ENCODE data around the gene P2RX7. TPM values are rescaled to one million over a fixed set of nuclear protein-coding genes. Genes with fewer than 3 reads are reported as not detected.
A peak's percentile ranks its signal among the peaks of the same experiment; 100 is the strongest.
"Not testable (repeated sequence)": the region's sequence is repeated elsewhere in the genome, so short reads cannot be mapped to it uniquely, and the experiment has no call there.

P2RX7 gene
- total RNA-seq, 8 experiments from 2014 or later, result 0.08 to 1.9 (median 0.17) TPM

DNA sequence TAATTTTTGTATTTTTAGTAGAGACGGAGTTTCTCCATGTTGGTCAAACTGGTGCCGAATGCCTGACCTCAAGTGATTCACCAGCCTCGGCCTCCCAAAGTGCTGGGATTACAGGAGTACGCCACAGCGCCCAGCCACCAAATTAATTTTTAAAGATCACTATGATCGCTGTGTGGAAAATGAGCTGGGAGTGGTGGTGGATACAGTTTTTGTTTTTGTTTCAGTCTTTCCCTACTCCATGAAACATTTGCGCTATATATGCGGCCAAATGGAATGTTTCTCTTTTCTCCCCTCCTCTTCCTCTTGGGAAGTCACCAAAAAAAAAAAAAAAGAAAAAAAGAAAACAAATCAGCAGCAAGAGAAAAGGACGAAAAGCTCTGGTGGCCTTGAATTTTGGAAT lies 56.5 kb downstream of the P2RX7 start:
- in situ Hi-C loops (cut with MboI; ENCODE audit: low pct_unique_long_range_greater_than_20kb in 2 of 9, low sequenced_read_pairs in 9 of 9, unreplicated experiment in 9 of 9), result no loop called here
- no peak overlapping the region for H3K27ac ChIP-seq
- H3K4me1 ChIP-seq (replicated peaks in 1 of 2), result no peaks in the 10 kb centered on the region
- no peak overlapping the region for H3K4me3 ChIP-seq
- 58 to 100% (median 89%) methylated on average over 1 to 9 of the region's 9 CpGs; no CpG with 5 or more reads in 1 of the 10 experiments for WGBS, 10 experiments
- ATAC-seq (replicated peaks in 6 of 8), result no peak

DNA sequence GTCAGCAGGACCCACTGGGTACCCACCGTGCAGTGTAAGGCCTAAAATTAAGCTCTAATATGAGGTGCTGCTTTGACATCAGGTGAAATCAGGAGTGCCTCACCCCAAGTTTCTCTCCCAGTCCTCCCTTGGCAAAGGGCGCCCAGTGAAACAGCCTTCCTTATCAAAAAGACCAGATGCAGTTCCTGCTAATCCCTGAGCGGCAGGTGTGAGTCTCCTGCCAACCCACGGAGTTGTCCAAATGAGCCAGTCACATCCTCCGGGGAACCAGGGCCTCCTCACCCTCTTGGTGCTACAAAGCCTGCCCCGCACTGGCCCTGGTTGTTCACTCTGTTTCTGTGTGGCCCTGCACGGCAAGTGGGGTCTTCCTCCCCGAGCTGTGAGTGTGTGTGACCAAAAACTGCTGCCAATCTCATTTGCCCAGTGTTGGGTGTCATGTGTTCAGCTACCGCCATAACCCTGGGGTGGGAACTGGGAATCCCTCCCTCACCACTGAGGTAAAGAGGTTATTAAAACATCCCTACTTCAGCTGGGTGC lies 57.0 kb downstream of the P2RX7 start:
- Histone ChIP-seq H3K27ac (no peak overlapping the region), H3K4me3 (no peak overlapping the region), H3K4me1 (replicated peaks in 1 of 2) (no peaks in the 10 kb centered on the region)
- WGBS, 10 experiments, result 80 to 100% (median 95%) methylated on average over 1 to 6 of the region's 9 CpGs; no CpG with 5 or more reads in 4 of the 10 experiments
- in situ Hi-C loops (cut with MboI; ENCODE audit: low pct_unique_long_range_greater_than_20kb in 2 of 9, low sequenced_read_pairs in 9 of 9, unreplicated experiment in 9 of 9), result no loop called here
- ATAC-seq (replicated peaks in 6 of 8), result no peak

DNA sequence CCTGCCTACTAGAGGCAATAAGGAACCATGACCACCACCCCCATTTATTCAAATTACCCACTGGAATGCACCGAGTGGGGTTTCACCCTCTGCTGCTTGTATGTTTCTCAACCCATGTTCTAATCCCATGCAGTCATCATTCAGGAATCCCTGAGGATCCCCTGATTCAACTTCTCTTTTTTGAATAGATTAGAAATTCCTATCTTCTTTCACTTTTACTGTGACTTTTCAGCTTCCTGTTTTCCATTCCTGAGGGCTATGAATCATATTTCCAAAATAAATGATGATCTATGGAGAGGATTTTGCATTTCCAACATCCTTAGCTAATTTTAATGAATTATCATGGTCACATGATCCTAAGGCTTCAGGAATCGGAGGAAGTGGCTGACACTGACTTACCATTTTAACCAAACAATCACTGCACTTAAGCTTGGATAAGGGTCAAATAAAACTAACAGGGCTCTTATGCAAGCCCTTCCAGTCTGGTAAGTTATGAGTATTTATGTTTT lies 57.9 kb downstream of the P2RX7 start:
- WGBS, 10 experiments, result 0 to 100% (median 66%) methylated on average over 1 to 2 of the region's 2 CpGs; no CpG with 5 or more reads in 1 of the 10 experiments
- in situ Hi-C loops (cut with MboI; ENCODE audit: low pct_unique_long_range_greater_than_20kb in 2 of 9, low sequenced_read_pairs in 9 of 9, unreplicated experiment in 9 of 9), result no loop called here
- peak in 3 of 8 experiments; percentile 86 to 96 (median 94) for ATAC-seq (replicated peaks in 6 of 8)

GRCh38 chr12:121191151-121191550 lies 58.5 kb downstream of the P2RX7 start:
- Histone ChIP-seq H3K4me1 (replicated peaks in 1 of 2) (no peaks in the 10 kb centered on the region), H3K27ac (no peak overlapping the region), H3K4me3 (no peak overlapping the region)
- WGBS, 10 experiments, result 40 to 92% (median 65%) methylated on average over 1 to 2 of the region's 3 CpGs; no CpG with 5 or more reads in 4 of the 10 experiments
- in situ Hi-C loops (cut with MboI; ENCODE audit: low pct_unique_long_range_greater_than_20kb in 2 of 9, low sequenced_read_pairs in 9 of 9, unreplicated experiment in 9 of 9), result no loop called here
- no peak for ATAC-seq (replicated peaks in 6 of 8)

More for the DNA sequence above, 57.9 kb downstream of the P2RX7 start:
- H3K27ac ChIP-seq, result no peak overlapping the region
- no peaks in the 10 kb centered on the region for H3K4me1 ChIP-seq (replicated peaks in 1 of 2)
- H3K4me3 ChIP-seq, result no peak overlapping the region

- in situ Hi-C loops (cut with MboI; ENCODE audit: low pct_unique_long_range_greater_than_20kb in 2 of 9, low sequenced_read_pairs in 9 of 9, unreplicated experiment in 9 of 9), result no loop called here
- WGBS, 10 experiments, result 60 to 96% (median 81%) methylated on average over 1 to 6 of the region's 6 CpGs
- H3K4me1 ChIP-seq (replicated peaks in 1 of 2), result no peaks in the 10 kb centered on the region
- no peak overlapping the region for H3K27ac ChIP-seq
- no peak for ATAC-seq (replicated peaks in 6 of 8)
- H3K4me3 ChIP-seq, result no peak overlapping the region
Observed at GRCh38 chr12:121196902-121197301, 64.2 kb downstream of the P2RX7 start.

DNA sequence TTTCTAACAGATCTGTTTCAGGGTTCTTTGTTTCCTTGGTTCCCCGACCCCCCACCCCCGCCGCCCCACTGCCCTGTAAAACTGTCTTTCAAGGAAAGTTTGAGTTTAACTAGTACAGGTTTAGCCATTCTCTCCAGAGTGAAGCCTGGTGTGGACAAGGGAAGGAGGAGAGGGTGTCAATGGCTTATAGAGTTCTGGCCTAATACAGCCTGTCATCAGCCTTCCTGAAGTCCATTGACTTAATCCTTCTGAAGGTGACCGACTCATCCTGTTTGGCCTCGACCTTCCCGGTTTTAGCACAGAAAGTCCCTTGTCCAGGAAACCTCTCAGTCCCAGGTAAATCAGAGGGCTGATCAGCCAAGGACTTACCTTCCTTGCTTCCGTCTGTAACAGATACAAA lies 66.3 kb downstream of the P2RX7 start:
- 45 to 100% (median 73%) methylated on average over 1 to 4 of the region's 7 CpGs; no CpG with 5 or more reads in 3 of the 10 experiments for WGBS, 10 experiments
- no peak for ATAC-seq (replicated peaks in 6 of 8)

GRCh38 chr12:121201140-121201539 lies 68.5 kb downstream of the P2RX7 start:
- ATAC-seq (replicated peaks in 6 of 8); H3K27ac ChIP-seq; in situ Hi-C loops (cut with MboI; ENCODE audit: low pct_unique_long_range_greater_than_20kb in 2 of 9, low sequenced_read_pairs in 9 of 9, unreplicated experiment in 9 of 9); H3K4me3 ChIP-seq; H3K4me1 ChIP-seq (replicated peaks in 1 of 2): not testable (repeated sequence)
- 28 to 100% (median 90%) methylated on average over 2 to 6 of the region's 6 CpGs; no CpG with 5 or more reads in 2 of the 10 experiments for WGBS, 10 experiments

More for the DNA sequence above, 66.3 kb downstream of the P2RX7 start:
- in situ Hi-C loops (cut with MboI; ENCODE audit: low pct_unique_long_range_greater_than_20kb in 2 of 9, low sequenced_read_pairs in 9 of 9, unreplicated experiment in 9 of 9), result no loop called here
- H3K27ac ChIP-seq, result no peak overlapping the region
- H3K4me1 ChIP-seq (replicated peaks in 1 of 2), result no peaks in the 10 kb centered on the region
- no peak overlapping the region for H3K4me3 ChIP-seq

- peak in 2 of 8 experiments; percentile 49 to 76 for ATAC-seq (replicated peaks in 6 of 8)
- WGBS, 10 experiments, result 61 to 94% (median 81%) methylated on average over 6 to 13 of the region's 14 CpGs
- Histone ChIP-seq H3K27ac (no peak overlapping the region), H3K4me1 (replicated peaks in 1 of 2) (no peaks in the 10 kb centered on the region), H3K4me3 (no peak overlapping the region)
- in situ Hi-C loops (cut with MboI; ENCODE audit: low pct_unique_long_range_greater_than_20kb in 2 of 9, low sequenced_read_pairs in 9 of 9, unreplicated experiment in 9 of 9), result no loop called here
Observed at GRCh38 chr12:121202407-121203355, 70.0 kb downstream of the P2RX7 start.

DNA sequence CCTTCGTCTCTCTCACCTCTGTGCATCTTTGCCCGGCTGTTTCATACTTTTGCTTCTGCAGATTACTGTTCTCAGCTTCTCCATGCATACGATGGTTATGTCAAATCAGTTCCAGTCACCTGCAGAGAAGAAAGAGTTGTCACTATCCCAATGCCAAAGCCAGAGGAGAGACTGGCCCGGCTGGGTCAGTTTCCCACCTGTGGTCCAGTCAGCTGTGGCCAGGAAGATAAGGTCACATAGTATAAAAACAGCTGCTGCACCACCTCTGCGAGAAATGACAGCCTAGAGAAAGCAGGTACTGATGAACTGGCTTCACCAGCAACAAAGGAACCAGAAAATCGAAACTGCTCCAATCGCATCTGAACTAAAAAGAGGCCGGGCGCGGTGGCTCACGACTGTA lies 70.8 kb downstream of the P2RX7 start:
- Histone ChIP-seq H3K4me1 (replicated peaks in 1 of 2) (no peaks in the 10 kb centered on the region), H3K27ac (no peak overlapping the region), H3K4me3 (no peak overlapping the region)
- WGBS, 10 experiments, result 31 to 92% (median 80%) methylated on average over 2 to 9 of the region's 11 CpGs; no CpG with 5 or more reads in 2 of the 10 experiments
- in situ Hi-C loops (cut with MboI; ENCODE audit: low pct_unique_long_range_greater_than_20kb in 2 of 9, low sequenced_read_pairs in 9 of 9, unreplicated experiment in 9 of 9), result no loop called here
- no peak for ATAC-seq (replicated peaks in 6 of 8)

DNA sequence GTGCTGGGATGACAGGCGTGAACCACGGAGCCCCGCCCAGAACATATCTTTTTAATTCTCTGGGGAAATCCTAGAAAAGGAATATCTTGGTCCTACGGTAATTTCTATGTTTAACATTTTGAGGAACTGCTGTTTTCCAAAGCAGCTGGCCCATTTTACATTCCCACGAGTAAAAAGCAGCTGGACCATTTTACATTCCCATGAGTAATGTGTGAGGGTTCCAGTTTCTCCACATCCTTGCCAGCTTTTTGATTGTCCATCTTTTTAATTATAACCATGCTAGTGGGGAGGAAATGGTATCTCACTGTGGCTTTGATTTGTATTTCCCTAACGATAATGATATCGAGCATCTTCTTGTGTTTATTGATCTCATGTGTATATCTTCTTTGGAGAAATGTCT lies 72.8 kb downstream of the P2RX7 start:
- no peak for ATAC-seq (replicated peaks in 6 of 8)
- in situ Hi-C loops (cut with MboI; ENCODE audit: low pct_unique_long_range_greater_than_20kb in 2 of 9, low sequenced_read_pairs in 9 of 9, unreplicated experiment in 9 of 9), result no loop called here
- 0 to 96% (median 75%) methylated on average over 1 to 7 of the region's 7 CpGs; no CpG with 5 or more reads in 1 of the 10 experiments for WGBS, 10 experiments
- Histone ChIP-seq H3K4me1 (replicated peaks in 1 of 2) (peaks cover 5 to 6% of the 10 kb centered on the region in 2 donors), H3K4me3 (no peak overlapping the region), H3K27ac (no peak overlapping the region)

GRCh38 chr12:121208571-121208970 lies 75.9 kb downstream of the P2RX7 start:
- 60 to 100% (median 97%) methylated on average over 2 to 7 of the region's 10 CpGs; no CpG with 5 or more reads in 3 of the 10 experiments for WGBS, 10 experiments
- ATAC-seq (replicated peaks in 6 of 8); H3K4me3 ChIP-seq; in situ Hi-C loops (cut with MboI; ENCODE audit: low pct_unique_long_range_greater_than_20kb in 2 of 9, low sequenced_read_pairs in 9 of 9, unreplicated experiment in 9 of 9); H3K27ac ChIP-seq: not testable (repeated sequence)
- peaks cover 5 to 12% of the 10 kb centered on the region in 2 donors for H3K4me1 ChIP-seq (replicated peaks in 1 of 2)

- H3K27ac ChIP-seq, result peak overlapping the region; percentile 63 to 92
Observed at GRCh38 chr12:121209221-121209620, 76.5 kb downstream of the P2RX7 start.

More at GRCh38 chr12:121209221-121209620, 76.5 kb downstream of the P2RX7 start:
- Histone ChIP-seq H3K4me1 (replicated peaks in 1 of 2) (peaks cover 5 to 12% of the 10 kb centered on the region in 2 donors), H3K4me3 (peak overlapping the region; percentile 39 to 53 (median 50))
- 22 to 100% (median 93%) methylated on average over 1 to 7 of the region's 15 CpGs for WGBS, 10 experiments
- no peak for ATAC-seq (replicated peaks in 6 of 8)
- in situ Hi-C loops (cut with MboI; ENCODE audit: low pct_unique_long_range_greater_than_20kb in 2 of 9, low sequenced_read_pairs in 9 of 9, unreplicated experiment in 9 of 9), result no loop called here

Data from motor neuron (in vitro differentiated cells).